Right renal cortex interstitium (tissue), 3 donors: ENCODE measurements around the gene NAT16. TPM values are rescaled to one million over a fixed set of nuclear protein-coding genes. Genes with fewer than 3 reads are reported as not detected.

ENCODE experiments used
- DNase-seq, 3 donors: peaks; one replicate each; pipeline ENCODE4 v3.0.0-alpha.2; 2013; ENCODE audit warnings: low read depth in 3 of 3, low spot score in 2 of 3
- polyA plus RNA-seq, 3 donors: library from polyadenylated mRNA; unstranded; fragments of 120-200 nt; gene quantifications; one replicate each; pipeline ENCODE4 v1.2.1, GENCODE V29; 2013; ENCODE audit not compliant: insufficient read length in 3 of 3

NAT16 gene
- not detected for polyA plus RNA-seq

DNA sequence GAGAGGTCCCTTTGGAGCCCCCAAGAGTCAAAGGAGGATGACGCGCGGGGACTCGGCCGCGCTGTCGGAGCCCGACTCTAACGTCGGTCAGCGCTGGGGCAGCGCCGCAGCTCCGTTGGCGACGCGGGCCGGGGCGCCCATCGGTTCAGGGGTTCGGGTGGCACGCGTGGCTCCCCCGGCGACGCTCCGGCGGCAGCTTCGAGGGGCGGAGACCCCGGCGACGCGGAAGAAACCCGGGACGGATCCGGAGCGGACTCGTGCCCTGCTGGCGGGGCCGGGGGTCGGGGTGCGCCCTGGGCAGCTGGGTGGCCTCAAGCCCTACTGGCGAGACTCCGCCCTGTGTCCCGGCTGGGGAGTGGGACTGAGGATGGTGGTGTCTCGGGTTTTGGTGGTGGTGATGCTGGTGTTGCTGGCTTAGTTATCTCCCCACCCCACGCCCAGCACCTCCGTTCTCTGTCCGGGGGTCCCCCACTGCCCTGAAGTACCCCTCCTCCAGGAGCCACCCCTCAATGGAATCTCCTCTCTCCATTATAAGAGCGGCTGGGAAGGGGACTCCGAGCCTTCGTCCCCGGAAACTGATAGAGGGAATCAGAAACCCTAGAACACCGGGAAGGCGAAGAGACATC, at the start of gene NAT16:
Gene NAT16 (minus strand): TSS at position 164 of the 626 bp plus-strand sequence. CDS start 5,486 bp downstream, outside the sequence.
- DNase-seq = no peak

GRCh38 chr7:101226721-101227120, 46.6 kb upstream of the NAT16 start:
- DNase-seq = no peak

- DNase-seq = no peak
These were observed 45.6 kb upstream of the NAT16 start for GRCh38 chr7:101225650-101226049.

- no peak for DNase-seq
These were observed 43.4 kb upstream of the NAT16 start for GRCh38 chr7:101223528-101223927.

- DNase-seq = no peak
These were observed 42.3 kb upstream of the NAT16 start for GRCh38 chr7:101222275-101222830.

- no peak for DNase-seq
These were observed 40.2 kb upstream of the NAT16 start for GRCh38 chr7:101220295-101220694.

- DNase-seq = no peak
These were observed 38.4 kb upstream of the NAT16 start for GRCh38 chr7:101218236-101219125.

DNA sequence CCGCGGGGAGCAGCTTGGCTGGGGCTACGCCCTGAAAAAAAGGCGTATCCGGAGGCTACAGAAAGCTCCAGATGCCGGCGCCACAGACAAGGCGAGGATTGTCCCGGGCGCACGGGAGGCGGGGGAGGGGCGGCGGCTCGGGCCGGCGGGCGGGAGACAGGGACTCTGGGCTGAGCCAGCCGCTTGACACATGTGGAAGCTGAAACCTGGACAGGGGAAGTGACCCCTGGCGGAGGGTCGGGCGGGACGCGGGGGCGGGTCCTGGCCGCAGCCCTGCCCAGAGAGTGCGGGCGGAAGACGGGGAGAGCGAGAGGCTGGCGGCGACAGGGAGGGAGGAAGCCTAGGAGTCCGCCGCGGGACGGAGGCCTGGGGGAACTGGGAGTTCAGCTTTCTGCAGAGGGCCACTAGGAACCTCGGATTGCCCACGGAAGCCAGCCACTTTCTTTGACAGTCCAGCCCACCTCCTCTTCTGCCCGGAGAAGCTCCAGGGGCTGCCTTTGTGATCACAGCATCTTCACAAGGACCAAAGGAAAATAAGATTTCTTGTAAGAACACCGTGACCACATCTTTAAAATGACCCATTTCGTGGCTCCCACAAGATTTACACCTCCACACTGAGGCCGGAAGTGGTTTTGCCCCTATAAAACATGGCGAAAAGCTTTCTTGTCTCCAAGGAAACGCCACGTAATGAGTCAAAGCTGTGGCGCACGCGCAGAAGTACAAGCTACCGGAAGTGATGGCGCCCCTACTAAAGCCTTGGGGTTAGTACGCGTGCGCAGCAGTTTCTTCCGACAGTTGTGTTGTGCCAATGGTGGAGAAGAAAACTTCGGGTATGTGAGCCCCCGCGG, 37.5 kb upstream of the NAT16 start, which contains the start of the genes PLOD3 and ZNHIT1:
Gene PLOD3 (minus strand): TSS at position 194 of the 848 bp plus-strand sequence. CDS start 307 bp downstream, outside the sequence.
Gene ZNHIT1 (plus strand): TSS at position 778 of the 848 bp plus-strand sequence. CDS start 31 bp downstream, at position 809.
- peak; percentile 94 to 99 (median 96) for DNase-seq

- DNase-seq = no peak
These were observed 36.8 kb upstream of the NAT16 start for GRCh38 chr7:101216860-101217387.

GRCh38 chr7:101216001-101216859, 36.1 kb upstream of the NAT16 start:
- DNase-seq = no peak

GRCh38 chr7:101212014-101212413, 31.9 kb upstream of the NAT16 start:
- no peak for DNase-seq

DNA sequence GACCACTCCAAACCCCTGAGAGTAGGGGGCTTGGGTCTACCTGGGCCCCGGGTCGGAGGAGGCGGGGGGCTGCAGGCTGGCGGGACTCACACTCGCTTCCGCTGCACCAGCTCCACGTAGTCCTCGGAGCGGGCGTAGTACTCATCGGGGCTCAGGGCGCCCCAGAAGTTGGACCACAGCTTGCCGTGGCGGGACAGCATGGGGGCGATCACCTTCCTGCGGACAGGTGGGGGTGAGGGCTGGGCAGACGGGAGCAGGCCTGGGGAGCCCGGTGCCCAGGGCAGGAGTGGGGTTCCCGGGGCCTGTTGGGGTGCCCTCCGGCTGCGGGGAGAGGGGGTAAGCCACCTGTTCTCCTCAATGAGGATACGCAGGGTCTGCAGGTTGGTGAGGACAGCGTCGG, 31.4 kb upstream of the NAT16 start:
- no peak for DNase-seq

GRCh38 chr7:101210143-101210542, 30.1 kb upstream of the NAT16 start:
- no peak for DNase-seq

- no peak for DNase-seq
These were observed 28.7 kb upstream of the NAT16 start for GRCh38 chr7:101208794-101209193.

GRCh38 chr7:101207459-101207858, 27.4 kb upstream of the NAT16 start:
- no peak for DNase-seq

DNA sequence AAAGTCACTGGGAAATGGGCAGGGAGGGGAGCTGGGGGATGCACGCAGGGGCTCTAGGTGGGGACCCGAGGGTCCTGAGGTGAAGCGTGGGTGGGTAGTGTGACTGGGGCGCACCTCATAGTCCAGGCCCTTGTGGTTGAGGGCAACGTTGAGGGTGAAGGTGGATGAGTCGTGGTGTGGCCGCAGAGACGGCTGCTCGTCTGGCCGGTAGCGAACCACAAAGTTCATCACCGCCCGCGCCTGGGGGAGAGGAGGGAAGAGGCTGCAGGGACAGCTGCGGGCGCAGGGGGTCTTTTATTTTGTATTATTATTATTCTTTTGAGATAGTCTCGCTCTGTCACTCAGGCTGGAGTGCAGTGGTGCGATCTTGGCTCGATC, 26.6 kb upstream of the NAT16 start:
- no peak for DNase-seq

GRCh38 chr7:101205901-101206664, 26.0 kb upstream of the NAT16 start:
- no peak for DNase-seq
